Pancreas (tissue), 10 donors: ENCODE measurements around the gene CEP44. TPM values are rescaled to one million over a fixed set of nuclear protein-coding genes. Genes with fewer than 3 reads are reported as not detected.

Experiments used
- ATAC-seq, 4 donors: fragments of 200-7000 bp; cut with Tn5 transposase; one replicate each; pipeline versions ENCODE4 v1.8.0 to v1.9.1; 2020; ENCODE audit warnings: mild to moderate bottlenecking in 4 of 4, moderate library complexity in 4 of 4
- DNase-seq, 6 donors: peaks; one replicate each; pipeline ENCODE4 v3.0.0-alpha.2; 2020
- FAIRE-seq: peaks from 2 replicates; lab custom pipeline; 2012; peaks lifted over from hg19 to GRCh38; lab: Jason Lieb, UNC
- H3K27ac ChIP-seq, 4 donors: fragments of 200-600 bp; sonication (generic); 1 replicate in 3 of 4; 2 replicates in 1 of 4; pipeline versions ENCODE4 v1.5.0 to v1.8.0; 2020
- H3K27me3 ChIP-seq, 4 donors: fragments of 200-600 bp; one replicate each; pipeline ENCODE4 v1.8.0; 2021
- H3K36me3 ChIP-seq, 3 donors: fragments of 200-600 bp; sonication (generic) in 1 of 3; one replicate each; pipeline versions ENCODE4 v1.5.0 to v1.8.0; 2020 to 2021
- H3K4me1 ChIP-seq, 3 donors: fragments of 200-600 bp; one replicate each; pipeline ENCODE4 v1.8.0; 2021
- H3K4me3 ChIP-seq, 4 donors: fragments of 200-600 bp; sonication (generic) in 2 of 4; one replicate each; pipeline versions ENCODE4 v1.5.0 to v1.8.0; 2020 to 2021
- H3K9me3 ChIP-seq, 4 donors: fragments of 200-600 bp; one replicate each; pipeline ENCODE4 v1.8.0; 2021
- WGBS, 2 donors: extraction: QIAGEN DNeasy Blood & Tissue Kit; methylation state at CpG; one replicate each; pipeline ENCODE4 v1.1.7; 2013; 5-methylcytosine and 5-hydroxymethylcytosine counted together
- intact Hi-C, 3 donors: fragments of 100-400 bp; cut with DNase I; formaldehyde crosslinking; loops; one replicate each; pipeline versions ENCODE4 v1.11.1 to v1.14.2; 2022
- polyA plus RNA-seq, 2 donors: library from polyadenylated mRNA; stranded (reverse); fragments of 200-250 nt; gene quantifications; one replicate each; pipeline ENCODE4 v1.2.3, GENCODE V29; 2013
- total RNA-seq, 6 donors: library from RNA; stranded (reverse); fragmentation: NEBNext Ultra II Directional in 4 of 6; extraction: Animal tissue kit (Norgen Biotek cat#: 25700) in 4 of 6; gene quantifications; one replicate each; pipeline versions ENCODE4 v1.2.1 to v1.2.4, GENCODE V29; 2021 to 2023
- TF ChIP-seq, protein P1 (sequence below), 4 donors: fragments of 200-600 bp; sonication (generic) in 3 of 4; IDR thresholded peaks; one replicate each; pipeline versions ENCODE4 v1.5.0 to v1.8.0; 2021; ENCODE audit warnings: antibody characterized with exemption in 4 of 4
- donor health status: healthy with polysubstance abuse.
- donor health status: DM: no; HTN: no; CAD: no; lungs with moderate emphysema.
- donor health status: DM: no; HTN: no; CAD: no.
- donor health status: control.
- donor health status: control.
- donor health status: Bipolar disorder and iron deficiency.
- donor health status: DM: yes; HTN: yes; CAD: no.
- donor health status: DM: no; HTN: no; CAD: no.
- donor health status: DM: no; HTN: no; CAD: no.
- donor health status: DM: yes; HTN: yes; CAD: no.

Gene CEP44
- total and polyA plus RNA-seq, 8 donors: 3.4 to 9.7 (median 5.9) TPM

- peaks cover 0 to 8% (median 0%) of the 10 kb centered on the region in 3 donors for H3K36me3 ChIP-seq
- no peak overlapping the region for H3K4me3 ChIP-seq
- ATAC-seq (no peak), DNase-seq (no peak), FAIRE-seq (peak; percentile 88)
- WGBS, 2 donors: 71 to 79% methylated on average over 2 of the region's 2 CpGs
- no peaks in the 10 kb centered on the region for H3K9me3 ChIP-seq
- TF ChIP-seq, protein P1, sequence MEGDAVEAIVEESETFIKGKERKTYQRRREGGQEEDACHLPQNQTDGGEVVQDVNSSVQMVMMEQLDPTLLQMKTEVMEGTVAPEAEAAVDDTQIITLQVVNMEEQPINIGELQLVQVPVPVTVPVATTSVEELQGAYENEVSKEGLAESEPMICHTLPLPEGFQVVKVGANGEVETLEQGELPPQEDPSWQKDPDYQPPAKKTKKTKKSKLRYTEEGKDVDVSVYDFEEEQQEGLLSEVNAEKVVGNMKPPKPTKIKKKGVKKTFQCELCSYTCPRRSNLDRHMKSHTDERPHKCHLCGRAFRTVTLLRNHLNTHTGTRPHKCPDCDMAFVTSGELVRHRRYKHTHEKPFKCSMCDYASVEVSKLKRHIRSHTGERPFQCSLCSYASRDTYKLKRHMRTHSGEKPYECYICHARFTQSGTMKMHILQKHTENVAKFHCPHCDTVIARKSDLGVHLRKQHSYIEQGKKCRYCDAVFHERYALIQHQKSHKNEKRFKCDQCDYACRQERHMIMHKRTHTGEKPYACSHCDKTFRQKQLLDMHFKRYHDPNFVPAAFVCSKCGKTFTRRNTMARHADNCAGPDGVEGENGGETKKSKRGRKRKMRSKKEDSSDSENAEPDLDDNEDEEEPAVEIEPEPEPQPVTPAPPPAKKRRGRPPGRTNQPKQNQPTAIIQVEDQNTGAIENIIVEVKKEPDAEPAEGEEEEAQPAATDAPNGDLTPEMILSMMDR (IDR thresholded peaks at IDR 0.05): no peak
- no peaks in the 10 kb centered on the region for H3K4me1 ChIP-seq
- intact Hi-C loops: loop anchor here in 1 of 3 donors (5.0 kb wide), 1 partner anchor 95 kb away; no protein-coding TSS in a partner anchor
- no peak overlapping the region for H3K27ac ChIP-seq
- H3K27me3 ChIP-seq: no peaks in the 10 kb centered on the region
Observed at GRCh38 chr4:174316954-174317353, 33.2 kb downstream of the CEP44 start.

DNA sequence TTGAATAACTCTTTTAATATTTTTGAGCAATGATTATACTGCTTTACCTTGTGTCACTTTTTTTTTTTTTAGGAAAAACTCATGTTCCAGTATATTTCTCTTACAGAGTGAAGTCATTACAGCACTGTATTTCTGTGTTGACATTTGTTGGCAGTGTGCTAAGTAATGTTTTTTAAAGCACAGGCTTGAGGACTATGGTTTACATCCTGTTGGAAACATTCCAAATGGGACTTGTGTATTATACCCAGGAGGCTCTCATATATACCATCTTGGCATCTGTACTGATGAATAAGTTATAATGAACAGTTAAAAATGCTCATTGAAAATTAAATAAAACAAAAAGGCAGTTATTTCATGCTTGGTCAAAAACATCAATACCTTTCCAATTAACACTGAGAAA is 33.8 kb downstream of the CEP44 start:
- no peaks in the 10 kb centered on the region for H3K9me3 ChIP-seq
- no peak overlapping the region for H3K4me3 ChIP-seq
- TF ChIP-seq, protein P1 (IDR thresholded peaks at IDR 0.05): no peak
- intact Hi-C loops: loop anchor here in 1 of 3 donors (5.0 kb wide), 1 partner anchor 95 kb away; no protein-coding TSS in a partner anchor
- DNase-seq: no peak
- H3K4me1 ChIP-seq: no peaks in the 10 kb centered on the region
- H3K36me3 ChIP-seq: peaks cover 0 to 8% (median 0%) of the 10 kb centered on the region in 3 donors
- FAIRE-seq: no peak
- no peaks in the 10 kb centered on the region for H3K27me3 ChIP-seq
- no peak overlapping the region for H3K27ac ChIP-seq
- no peak for ATAC-seq

- TF ChIP-seq, protein P1 (IDR thresholded peaks at IDR 0.05): peak in 3 of 4 donors; percentile 46 to 74 (median 56)
Observed at GRCh38 chr4:174318829-174319764, 35.4 kb downstream of the CEP44 start.

GRCh38 chr4:174320494-174321199 is 36.9 kb downstream of the CEP44 start:
- peaks cover 0 to 8% (median 0%) of the 10 kb centered on the region in 3 donors for H3K36me3 ChIP-seq
- intact Hi-C loops: loop anchor here in 1 of 3 donors (10.0 kb wide), 1 partner anchor 96 kb away; no protein-coding TSS in a partner anchor
- FAIRE-seq: no peak
- H3K27ac ChIP-seq: no peak overlapping the region
- DNase-seq: no peak
- no peaks in the 10 kb centered on the region for H3K27me3 ChIP-seq
- no peak for ATAC-seq
- TF ChIP-seq, protein P1 (IDR thresholded peaks at IDR 0.05): no peak
- WGBS, 2 donors: 76 to 78% methylated on average over 5 of the region's 5 CpGs
- no peaks in the 10 kb centered on the region for H3K4me1 ChIP-seq
- no peak overlapping the region for H3K4me3 ChIP-seq
- no peaks in the 10 kb centered on the region for H3K9me3 ChIP-seq

More at GRCh38 chr4:174318829-174319764, 35.4 kb downstream of the CEP44 start:
- Histone ChIP-seq H3K9me3 (no peaks in the 10 kb centered on the region), H3K4me1 (no peaks in the 10 kb centered on the region), H3K36me3 (peaks cover 0 to 8% (median 0%) of the 10 kb centered on the region in 3 donors), H3K27ac (no peak overlapping the region), H3K27me3 (no peaks in the 10 kb centered on the region), H3K4me3 (no peak overlapping the region)
- peak; percentile 97 for FAIRE-seq
- intact Hi-C loops: loop anchor here in 1 of 3 donors (5.0 kb wide), 1 partner anchor 97 kb away; no protein-coding TSS in a partner anchor
- peak in 2 of 4 donors; percentile 46 to 53 for ATAC-seq
- 62 to 66% methylated on average over 8 of the region's 8 CpGs for WGBS, 2 donors
- DNase-seq: no peak
